PC-3 (cell line): ENCODE measurements around the gene HOXB7.
A peak's percentile ranks its signal among the peaks of the same experiment; 100 is the strongest.

Experiments
- CTCF ChIP-seq: fragments of 300-600 bp; sonication (generic); conservative IDR thresholded peaks from 2 replicates; pipeline ENCODE4 v1.5.1; 2017; ENCODE audit warnings: antibody characterized with exemption, low read depth, mild to moderate bottlenecking, low read length
- EZH2 ChIP-seq: fragments of 300-600 bp; sonication (generic); IDR thresholded peaks from one replicate; pipeline ENCODE4 v1.6.1; 2017; ENCODE audit warnings: antibody characterized with exemption, mild to moderate bottlenecking, low read length; ENCODE audit not compliant: unreplicated experiment
- EZH2phosphoT487 ChIP-seq: fragments of 300-600 bp; sonication (generic); IDR thresholded peaks from 2 replicates; pipeline ENCODE4 v1.6.1; 2018; ENCODE audit warnings: mild to moderate bottlenecking, antibody characterized with exemption, low read length, borderline replicate concordance

- TF ChIP-seq CTCF (no peak), EZH2phosphoT487 (peak; percentile 94), EZH2 (no peak)
These were observed 14.9 kb upstream of the HOXB7 start for GRCh38 chr17:48625495-48626244.
